ENCODE data around the gene HPSE2.

GRCh38 chr10:98994030-98994429 lies 241.6 kb downstream of the HPSE2 start:
- no peak for TF ChIP-seq FOXM1 (IDR thresholded peaks at IDR 0.05; ENCODE audit: borderline replicate concordance, low read depth)
- no peak for TF ChIP-seq EGR1 (IDR thresholded peaks at IDR 0.05)
